Fibroblast of pulmonary artery (primary cell): Measurements from ENCODE around the gene THTPA.

Source experiments
- DNase-seq: peaks from one replicate; pipeline ENCODE4 v3.0.0-alpha.2; 2010; ENCODE audit warnings: low read depth
- H3K4me3 ChIP-seq: replicated peaks from 2 replicates; pipeline ENCODE4 v1.5.1; 2011; ENCODE audit warnings: low read depth, mild to moderate bottlenecking, control low read depth, low read length, moderate library complexity
- CTCF ChIP-seq: IDR thresholded peaks from 2 replicates; pipeline ENCODE4 v1.5.1; 2011; ENCODE audit warnings: mild to moderate bottlenecking, control low read depth, low read length, inconsistent platforms; ENCODE audit errors: missing control alignments

The THTPA gene

GRCh38 chr14:23539248-23540140, 16.6 kb upstream of the THTPA start:
- TF ChIP-seq CTCF: peak; percentile 82
- DNase-seq: peak; percentile 49
- H3K4me3 ChIP-seq: no peak overlapping the region

- H3K4me3 ChIP-seq: no peak overlapping the region
- TF ChIP-seq CTCF: no peak
- DNase-seq: no peak
Measured at GRCh38 chr14:23540141-23540469, 16.0 kb upstream of the THTPA start.

GRCh38 chr14:23542261-23542660, 13.8 kb upstream of the THTPA start:
- TF ChIP-seq CTCF: no peak
- no peak for DNase-seq
- H3K4me3 ChIP-seq: no peak overlapping the region

- no peak overlapping the region for H3K4me3 ChIP-seq
- no peak for DNase-seq
Measured at GRCh38 chr14:23543403-23543802, 12.7 kb upstream of the THTPA start.

GRCh38 chr14:23544511-23545447, 11.3 kb upstream of the THTPA start:
- TF ChIP-seq CTCF: no peak

More at GRCh38 chr14:23543403-23543802, 12.7 kb upstream of the THTPA start:
- TF ChIP-seq CTCF: no peak

GRCh38 chr14:23545740-23546365, 10.2 kb upstream of the THTPA start:
- no peak overlapping the region for H3K4me3 ChIP-seq
- no peak for TF ChIP-seq CTCF
- no peak for DNase-seq

More at GRCh38 chr14:23544511-23545447, 11.3 kb upstream of the THTPA start:
- H3K4me3 ChIP-seq: no peak overlapping the region
- no peak for DNase-seq
